HG03457 (cell line): Measurements from ENCODE around the gene ZMYM3.
A peak's percentile ranks its signal among the peaks of the same experiment; 100 is the strongest.
"Not testable (repeated sequence)": the region's sequence is repeated elsewhere in the genome, so short reads cannot be mapped to it uniquely, and the experiment has no call there.

ENCODE experiments used
- ATAC-seq: cut with Tn5 transposase; IDR thresholded peaks from one replicate; pipeline ENCODE4 v1.9.1; 2021; ENCODE audit warnings: moderate number of reproducible peaks; ENCODE audit not compliant: unreplicated experiment

Gene ZMYM3

GRCh38 chrX:71254092-71254963 lies at the start of gene ZMYM3:
TSS of gene ZMYM3 (minus strand) at chrX:71254140. CDS start at chrX:71253255, 885 bp downstream.
- ATAC-seq = peak; percentile 57

DNA sequence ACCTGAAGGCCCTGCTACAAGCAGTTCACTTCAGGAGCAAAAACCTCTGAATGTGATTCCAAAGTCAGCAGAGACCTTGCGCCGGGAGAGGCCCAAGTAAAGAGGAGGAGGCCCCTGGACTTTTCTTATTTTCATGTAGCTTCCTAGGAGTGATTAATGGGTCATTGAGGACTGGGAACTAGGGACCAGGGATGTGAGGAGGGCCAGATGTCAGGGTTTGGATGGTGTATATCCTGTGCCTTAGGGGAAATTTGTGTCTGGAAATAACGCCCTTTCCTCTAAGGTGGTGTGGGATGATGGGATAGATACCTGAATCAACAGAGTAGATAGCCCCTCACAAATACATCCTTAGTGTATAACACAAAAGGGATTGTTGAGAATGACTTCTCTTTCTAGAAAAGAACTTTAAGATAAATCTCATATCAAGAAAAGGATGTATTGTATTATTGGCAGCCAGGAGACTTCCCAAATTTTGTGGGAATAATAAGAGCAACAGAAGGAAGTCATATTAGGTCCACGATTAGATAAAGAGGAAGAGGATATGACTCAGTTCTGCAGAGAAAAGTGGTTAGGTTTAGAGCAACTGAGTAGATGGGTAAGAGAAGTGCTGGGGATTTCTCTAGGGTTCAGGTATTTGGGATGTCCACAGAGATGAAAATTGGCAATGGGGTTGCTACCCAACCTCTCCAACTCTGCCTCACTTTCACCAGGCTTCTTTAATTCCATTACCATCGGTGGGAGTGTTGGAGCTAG lies 48.7 kb upstream of the ZMYM3 start:
- ATAC-seq = no peak

- ATAC-seq = no peak
These were observed 47.4 kb upstream of the ZMYM3 start, which contains the start of gene ITGB1BP2 for GRCh38 chrX:71301195-71301924. TSS of gene ITGB1BP2 (plus strand) at chrX:71301750. CDS start at chrX:71301807, 57 bp downstream.

DNA sequence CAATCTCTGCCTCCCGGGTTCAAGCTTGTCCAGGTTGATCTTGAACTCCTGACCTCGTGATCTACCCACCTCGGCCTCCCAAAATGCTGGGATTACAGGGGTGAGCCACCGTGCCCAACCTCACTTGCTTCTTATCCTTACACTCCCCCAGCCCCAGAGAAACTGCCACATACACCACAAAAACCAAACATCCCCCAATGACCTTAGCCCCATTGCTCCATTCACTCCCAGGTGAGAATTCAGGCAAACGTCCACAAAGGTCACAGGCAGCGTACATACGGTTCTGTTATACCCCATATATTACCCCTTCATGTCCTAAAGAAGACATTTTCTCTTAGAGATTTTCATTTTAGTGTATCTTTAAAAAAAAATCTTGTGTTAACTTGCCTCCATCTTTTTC lies 46.6 kb upstream of the ZMYM3 start:
- ATAC-seq = not testable (repeated sequence)

DNA sequence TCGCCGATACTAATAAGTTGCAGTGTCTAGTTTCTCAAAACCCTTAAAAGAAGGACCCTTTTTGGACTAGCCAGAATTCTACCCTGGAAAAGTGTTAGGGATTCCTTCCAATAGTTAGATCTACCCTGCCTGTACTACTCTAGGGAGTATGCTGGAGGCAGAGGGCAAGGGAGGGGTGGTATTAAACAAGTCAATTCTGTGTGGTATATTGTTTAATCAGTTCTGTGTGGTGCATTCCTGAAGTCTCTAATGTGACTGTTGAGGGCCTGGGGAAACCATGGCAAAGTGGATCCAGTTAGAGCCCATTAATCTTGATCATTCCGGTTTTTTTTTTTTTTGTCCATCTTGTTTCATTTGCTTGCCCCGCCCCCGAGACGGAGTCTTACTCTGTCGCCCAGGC lies 46.1 kb upstream of the ZMYM3 start:
- not testable (repeated sequence) for ATAC-seq

GRCh38 chrX:71298119-71298518 lies 44.2 kb upstream of the ZMYM3 start:
- no peak for ATAC-seq

- ATAC-seq = no peak
These were observed 42.9 kb upstream of the ZMYM3 start for GRCh38 chrX:71296806-71297205.

GRCh38 chrX:71292669-71293365 lies 38.9 kb upstream of the ZMYM3 start:
- no peak for ATAC-seq

DNA sequence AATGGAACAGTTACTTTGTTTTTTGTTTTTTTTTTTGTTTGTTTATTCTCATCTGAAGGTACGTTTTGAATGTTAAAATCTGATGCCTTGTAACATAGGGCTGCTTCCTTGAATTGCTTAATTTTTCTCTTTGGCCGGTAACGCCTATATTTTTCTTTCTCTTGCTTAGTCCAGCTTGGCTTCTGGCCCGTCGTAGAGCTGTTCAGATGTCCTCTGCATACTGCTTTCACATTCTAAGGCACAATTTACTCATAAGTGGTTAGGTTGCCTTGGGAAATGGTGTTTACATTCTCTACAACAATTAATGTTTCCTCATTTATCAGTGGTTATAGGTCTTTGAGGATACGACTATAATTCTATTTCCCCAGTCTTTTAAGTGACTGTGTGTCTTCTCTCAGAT lies 37.4 kb upstream of the ZMYM3 start:
- no peak for ATAC-seq

DNA sequence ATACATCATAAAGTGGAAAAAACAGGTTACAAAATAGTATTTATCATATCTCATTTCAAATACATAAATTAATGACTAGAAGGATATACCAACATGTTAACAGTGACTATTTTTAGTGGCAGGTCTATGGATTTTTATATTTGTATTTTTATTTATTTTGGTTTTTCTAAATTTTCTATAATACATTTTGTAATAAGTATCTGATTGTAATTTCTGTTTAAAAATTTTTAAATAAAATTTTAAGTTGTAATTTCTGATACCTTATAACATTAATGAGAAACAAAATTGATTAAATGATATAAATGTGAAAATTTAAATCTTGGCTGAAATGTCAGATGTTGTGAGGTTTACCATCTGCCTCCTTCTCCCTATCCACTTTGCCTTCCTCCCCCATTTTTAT lies 32.0 kb upstream of the ZMYM3 start:
- no peak for ATAC-seq

DNA sequence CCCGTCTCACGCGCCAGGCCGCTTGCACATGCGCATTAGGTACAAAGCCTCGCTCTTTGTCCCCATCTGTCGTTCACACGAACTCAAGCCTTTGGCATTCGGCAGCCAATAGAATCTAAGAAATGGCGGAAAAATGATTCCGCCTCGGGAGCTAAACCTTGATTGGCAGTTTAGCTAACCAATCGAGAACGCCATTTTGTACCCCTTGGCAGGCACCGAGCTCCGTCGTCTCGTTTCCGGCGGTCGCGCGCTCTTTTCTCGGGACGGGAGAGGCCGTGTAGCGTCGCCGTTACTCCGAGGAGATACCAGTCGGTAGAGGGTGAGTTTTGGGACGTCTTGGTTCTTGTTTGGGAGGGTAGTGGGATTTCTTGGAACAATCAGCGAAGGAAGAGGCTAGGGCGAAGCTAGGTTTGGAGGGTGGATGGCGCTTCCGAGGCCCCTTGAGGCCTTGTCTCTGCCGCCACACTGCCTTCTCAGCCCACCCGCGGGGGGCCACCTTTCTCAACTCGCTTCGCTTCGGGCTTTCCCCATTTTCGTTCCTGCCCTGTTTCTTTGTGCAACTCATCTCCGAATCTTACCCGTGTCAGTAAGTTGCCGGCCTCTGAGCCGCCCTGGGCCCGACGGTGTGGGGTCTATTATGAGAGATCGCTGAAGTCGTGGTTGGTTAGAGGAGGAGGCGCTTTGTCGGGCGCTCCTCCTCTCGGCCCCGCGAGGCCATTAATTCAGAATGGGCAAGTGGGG lies 29.6 kb upstream of the ZMYM3 start, which contains the start of gene NONO:
NONO (plus strand) TSS at position 233 of the 741 bp plus-strand sequence. CDS start 7,003 bp downstream, outside the sequence.
- ATAC-seq = peak; percentile 70

DNA sequence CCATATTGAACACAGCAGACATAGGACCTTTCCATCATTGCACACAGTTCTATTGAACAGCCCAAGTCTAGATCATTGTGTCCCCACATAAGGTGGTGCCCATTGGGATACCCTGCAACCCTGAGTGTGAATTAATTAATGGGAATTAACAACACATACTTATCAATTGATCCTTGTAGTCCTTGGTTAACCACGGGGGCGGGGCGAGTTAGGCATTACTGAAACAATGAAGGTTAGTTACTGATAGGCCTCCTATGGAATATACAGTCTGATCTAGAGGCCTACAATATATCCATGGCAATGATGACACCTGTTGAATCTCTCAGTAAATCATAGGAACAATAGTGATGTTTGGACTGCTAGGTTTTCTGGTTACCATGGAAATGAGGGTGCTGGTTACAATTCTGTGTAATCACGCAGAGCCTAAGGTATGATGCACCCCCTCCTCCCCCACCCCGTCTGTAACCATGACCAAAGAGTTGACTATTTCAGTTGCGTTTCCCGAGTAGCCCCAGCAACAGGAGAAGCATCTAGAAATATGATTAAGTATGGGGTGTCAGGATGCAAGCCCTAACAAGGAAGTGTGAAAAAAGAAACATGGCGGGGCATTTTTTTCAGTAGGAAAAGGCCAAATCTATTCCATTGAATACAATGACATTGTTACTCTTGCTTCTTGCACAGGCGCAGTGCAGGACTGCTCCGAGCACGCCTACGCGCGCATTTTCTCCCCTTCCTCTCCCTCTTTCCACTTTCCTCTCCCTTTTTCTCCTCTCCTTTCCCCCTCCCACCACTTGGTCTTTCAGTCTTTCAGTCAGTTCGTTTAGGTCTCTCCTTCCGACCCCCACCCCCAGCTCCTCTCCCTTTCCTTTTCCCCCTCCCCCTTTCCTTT lies 28.8 kb upstream of the ZMYM3 start:
- peak; percentile 19 for ATAC-seq

DNA sequence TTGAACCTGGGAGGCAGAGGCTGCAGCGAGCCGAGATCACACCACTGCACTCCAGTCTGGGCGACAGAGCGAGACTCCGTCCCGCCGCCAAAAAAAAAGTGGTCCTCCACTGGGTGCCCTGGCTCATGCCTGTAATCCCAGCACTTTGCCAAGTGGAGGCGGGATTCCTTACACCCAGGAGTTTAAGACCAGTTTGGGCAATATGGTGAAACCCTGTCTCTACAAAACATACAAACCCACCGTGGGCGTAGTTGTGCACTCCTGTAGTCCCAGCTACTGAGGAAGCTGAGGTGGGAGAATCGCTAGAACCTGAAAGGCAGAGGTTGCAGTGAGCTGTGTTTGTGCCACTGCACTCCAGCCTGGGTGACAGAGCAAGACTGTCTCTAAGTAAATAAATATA lies 27.4 kb upstream of the ZMYM3 start:
- ATAC-seq = not testable (repeated sequence)

DNA sequence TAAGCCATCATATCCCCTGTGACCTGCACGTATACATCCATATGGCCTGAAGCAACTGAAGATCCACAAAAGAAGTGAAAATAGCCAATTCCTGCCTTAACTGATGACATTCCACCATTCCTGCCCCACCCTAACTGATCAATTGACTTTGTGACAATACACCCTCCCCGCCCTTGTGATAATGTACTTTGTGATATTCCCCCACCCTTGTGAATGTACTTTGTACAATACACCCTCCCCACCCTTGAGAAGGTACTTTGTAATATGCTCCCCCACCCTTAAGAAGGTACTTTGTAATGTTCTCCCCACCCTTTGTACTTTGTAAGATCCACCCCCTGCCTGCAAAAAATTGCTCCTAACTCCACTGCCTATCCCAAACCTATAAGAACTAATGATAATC lies 18.4 kb upstream of the ZMYM3 start:
- not testable (repeated sequence) for ATAC-seq

DNA sequence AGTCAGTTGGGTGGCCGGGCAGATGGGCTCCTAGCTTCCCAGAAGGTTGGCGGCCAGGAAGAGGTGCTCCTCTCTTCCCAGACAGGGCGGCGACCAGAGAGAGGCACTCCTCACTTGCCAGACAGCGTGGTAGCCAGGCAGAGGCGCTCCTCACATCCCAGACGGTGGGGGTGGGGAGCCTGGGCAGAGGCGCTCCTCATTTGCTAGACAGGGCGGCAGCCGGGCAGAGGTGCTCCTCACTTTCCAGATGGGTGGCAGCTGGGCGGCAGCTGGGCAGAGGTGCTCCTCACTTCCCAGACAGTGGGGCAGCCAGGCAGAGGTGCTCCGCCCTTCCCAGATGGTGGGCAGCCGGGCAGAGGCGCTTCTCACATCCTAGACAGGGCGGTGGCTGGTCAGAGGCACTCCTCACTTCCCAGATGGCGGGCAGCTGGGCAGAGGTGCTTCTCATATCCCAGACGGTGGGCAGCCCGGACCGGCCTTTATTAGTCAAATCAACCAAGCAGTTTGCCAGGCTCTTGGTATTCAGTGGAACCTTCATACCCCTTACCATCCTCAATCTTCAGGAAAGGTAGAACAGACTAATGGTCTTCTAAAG lies 16.0 kb upstream of the ZMYM3 start:
- no peak for ATAC-seq

DNA sequence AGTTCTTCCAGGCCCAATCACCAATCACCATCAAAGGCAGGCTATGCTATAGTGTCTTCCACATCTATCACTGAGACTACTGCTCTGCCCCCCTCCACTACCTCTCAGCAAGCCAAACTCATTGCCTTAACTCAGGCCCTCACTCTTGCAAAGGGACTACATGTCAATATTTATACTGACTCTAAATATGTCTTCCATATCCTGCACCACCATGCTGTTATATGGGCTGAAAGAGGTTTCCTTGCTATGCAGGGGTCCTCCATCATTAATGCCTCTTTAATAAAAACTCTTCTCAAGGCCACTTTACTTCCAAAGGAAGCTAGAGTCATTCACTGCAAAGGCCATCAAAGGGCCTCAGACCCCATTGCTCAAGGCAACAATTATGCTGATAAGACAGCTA lies 14.7 kb upstream of the ZMYM3 start:
- ATAC-seq = not testable (repeated sequence)

DNA sequence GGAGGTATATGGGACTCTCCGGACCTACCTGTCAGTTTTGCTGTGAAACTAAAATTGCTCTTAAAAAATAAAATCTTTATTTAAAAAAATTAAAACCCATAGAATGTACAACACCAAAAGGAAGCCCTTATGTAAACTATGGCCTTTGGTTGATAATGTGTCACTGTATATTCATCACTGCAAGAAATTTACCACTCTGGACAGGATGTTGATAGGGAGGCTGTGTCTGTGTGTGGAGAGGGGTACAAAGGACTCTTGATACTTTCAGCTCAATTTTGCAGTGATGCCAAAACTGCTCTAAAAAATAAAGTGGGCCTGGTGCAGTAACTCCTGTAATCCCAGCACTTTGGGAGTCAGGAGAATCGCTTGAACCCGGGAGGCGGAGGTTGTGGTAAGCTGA lies 2.9 kb upstream of the ZMYM3 start:
- no peak for ATAC-seq

DNA sequence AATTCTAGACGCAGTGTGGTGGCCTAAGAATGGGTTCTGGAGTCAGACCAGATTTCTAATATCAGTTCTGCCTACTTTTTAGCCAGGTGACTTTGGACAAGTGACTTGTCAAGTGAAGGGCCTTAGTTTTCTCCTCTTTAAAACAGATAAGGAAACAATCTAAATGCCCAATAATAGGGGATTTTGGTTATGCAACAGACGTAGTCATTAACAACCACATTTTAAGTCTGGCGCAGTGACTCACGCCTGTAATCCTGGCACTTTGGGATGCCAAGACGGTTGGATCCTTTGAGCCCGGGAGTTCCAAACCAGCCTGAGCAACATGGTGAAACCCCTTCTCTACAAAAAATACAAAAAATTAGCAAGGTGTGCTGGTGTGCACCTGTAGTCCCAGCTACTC lies 2.1 kb upstream of the ZMYM3 start:
- ATAC-seq = no peak
